HL-60/S4 (cell line): ENCODE measurements around the gene CNGB1.

ENCODE experiments used
- in situ Hi-C: fragments of 300-500 bp; cut with MboI; formaldehyde crosslinking; loops from 2 replicates; pipeline ENCODE4 v1.14.3; 2022; ENCODE audit warnings: low sequenced_read_pairs

CNGB1 gene

DNA sequence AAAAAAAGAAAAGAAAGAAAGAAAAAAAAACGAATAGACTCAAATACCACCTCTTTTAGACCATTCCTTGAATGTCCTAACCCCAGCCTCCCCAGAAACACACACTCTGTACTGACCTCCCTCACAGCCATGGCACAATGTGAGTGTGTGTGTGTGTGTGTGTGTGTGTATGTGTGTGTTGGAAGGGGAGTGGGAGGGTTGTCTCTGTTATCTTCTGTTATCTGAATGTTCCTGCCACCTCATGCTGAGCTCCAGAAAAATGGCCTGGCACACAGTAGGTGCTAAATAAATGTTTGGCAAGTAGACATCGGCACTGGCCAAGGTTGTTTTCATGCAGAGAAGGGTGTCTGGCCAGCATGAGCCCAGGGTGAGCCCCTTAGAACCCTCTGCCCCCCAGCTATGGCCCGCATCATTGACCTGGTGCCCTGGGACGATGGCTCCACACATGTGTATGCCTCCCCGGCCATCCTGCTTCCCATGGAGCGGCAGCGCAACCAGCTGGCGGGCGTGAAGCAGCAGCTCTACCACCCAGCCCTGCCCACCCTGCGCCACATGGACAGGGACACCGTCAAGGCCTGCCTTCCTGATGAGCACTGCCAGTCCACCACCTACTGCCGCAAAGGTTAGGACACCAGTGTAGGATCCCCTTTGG lies 6.6 kb upstream of the CNGB1 start:
- in situ Hi-C loops, result no loop called here

- in situ Hi-C loops, result no loop called here
Measured at GRCh38 chr16:57976331-57976796, 5.4 kb upstream of the CNGB1 start.

GRCh38 chr16:57972306-57972705 lies 1.4 kb upstream of the CNGB1 start:
- in situ Hi-C loops, result no loop called here

GRCh38 chr16:57971848-57972247 lies 920 bp upstream of the CNGB1 start:
- in situ Hi-C loops, result no loop called here

DNA sequence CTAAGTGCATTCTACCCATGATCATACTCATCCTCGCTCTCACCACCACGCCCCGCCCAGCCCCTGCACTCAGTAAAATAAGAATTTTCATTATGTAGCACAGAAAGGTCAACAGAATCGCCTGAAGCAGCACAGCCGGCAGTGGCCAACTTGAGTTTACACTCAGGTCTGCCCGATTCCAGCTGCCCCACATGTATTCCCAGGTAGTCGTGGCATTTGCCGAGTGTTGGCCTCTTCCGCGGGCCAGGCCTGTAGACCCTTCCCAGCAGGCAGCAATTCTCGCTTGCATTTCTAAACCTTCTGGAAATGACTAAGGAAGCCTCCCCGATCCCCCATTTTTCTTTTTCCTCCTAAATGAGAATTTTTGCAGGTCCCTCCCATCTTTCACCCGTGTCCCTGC lies 609 bp downstream of the CNGB1 start:
- in situ Hi-C loops, result no loop called here

DNA sequence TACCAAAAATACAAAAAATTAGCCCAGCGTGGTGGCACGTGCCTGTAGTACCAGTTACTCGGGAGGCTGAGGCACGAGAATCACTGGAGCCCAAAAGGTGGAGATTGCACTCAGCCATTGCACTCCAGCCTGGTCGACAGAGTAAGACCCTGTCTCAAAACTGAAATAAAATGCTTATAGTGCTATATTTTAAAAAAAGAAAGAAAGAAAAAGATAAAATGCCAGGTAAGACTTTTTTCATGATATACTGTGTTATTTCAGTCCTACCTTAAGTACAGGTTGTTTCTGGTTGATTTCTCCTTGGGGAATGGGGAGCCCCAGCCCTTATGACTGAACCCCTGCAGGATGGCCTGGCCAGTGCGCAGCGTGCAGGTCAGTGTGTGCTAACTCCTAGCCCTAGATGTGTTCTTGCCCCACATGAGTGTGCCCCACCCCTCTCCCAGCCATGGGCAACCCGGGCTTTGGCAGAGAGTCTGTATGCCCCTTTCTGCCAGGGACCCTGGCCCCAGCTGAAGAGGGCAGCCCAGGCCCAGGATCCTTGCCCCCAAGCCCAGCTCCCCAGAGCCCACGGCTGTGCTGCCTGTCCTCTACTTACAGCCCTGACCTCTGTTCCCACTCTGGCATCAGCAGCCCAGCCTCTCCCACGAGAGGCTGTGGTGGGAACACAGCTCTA lies 1.3 kb downstream of the CNGB1 start:
- in situ Hi-C loops, result no loop called here

- in situ Hi-C loops, result no loop called here
Measured at GRCh38 chr16:57967916-57968315, 3.0 kb downstream of the CNGB1 start.

DNA sequence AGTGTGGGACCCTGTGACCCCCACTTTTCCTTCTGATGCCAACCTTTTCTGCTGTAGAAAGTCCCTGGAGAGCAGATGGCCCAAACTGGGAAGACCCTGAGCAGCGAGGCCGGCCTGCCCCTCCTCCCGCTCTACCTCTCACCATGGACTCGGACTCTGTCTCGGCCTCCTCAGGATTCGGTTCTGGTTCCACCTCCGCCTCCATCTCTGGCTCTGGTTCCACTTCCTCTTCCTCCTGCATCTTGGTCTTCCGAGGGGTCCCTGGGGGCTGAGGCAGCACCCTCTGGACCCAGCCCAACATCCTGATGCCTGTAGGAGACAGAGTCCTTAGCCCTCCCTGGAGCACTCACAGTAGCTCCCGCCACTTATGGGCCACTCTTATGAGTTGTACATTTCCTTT lies 3.9 kb downstream of the CNGB1 start:
- in situ Hi-C loops, result no loop called here

- in situ Hi-C loops, result no loop called here
Measured at GRCh38 chr16:57966204-57966771, 4.6 kb downstream of the CNGB1 start.

- in situ Hi-C loops, result no loop called here
Measured at GRCh38 chr16:57964157-57964700, 6.7 kb downstream of the CNGB1 start.

- in situ Hi-C loops, result no loop called here
Measured at GRCh38 chr16:57962756-57963155, 8.2 kb downstream of the CNGB1 start.

- in situ Hi-C loops, result no loop called here
Measured at GRCh38 chr16:57962046-57962445, 8.9 kb downstream of the CNGB1 start.

DNA sequence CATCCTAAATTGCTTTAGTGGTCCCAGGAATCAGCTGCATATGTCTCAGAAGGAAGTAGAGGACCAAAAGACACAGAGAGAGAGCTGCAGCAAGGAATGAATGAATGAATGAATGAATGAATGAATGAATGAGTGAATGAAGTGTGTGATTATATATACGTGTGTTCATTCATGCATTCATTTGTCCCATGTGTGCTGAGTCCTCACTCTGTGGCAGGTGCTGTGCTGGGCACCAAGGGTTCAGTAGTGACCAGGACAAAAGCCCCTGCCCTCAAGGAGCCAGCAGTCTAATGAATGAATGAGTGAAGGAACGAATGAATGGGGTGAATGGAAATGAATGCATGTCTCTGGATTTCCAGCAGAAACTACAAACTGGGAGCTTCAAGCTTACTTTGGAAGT lies 9.4 kb downstream of the CNGB1 start:
- in situ Hi-C loops, result no loop called here

GRCh38 chr16:57960826-57961472 lies 10.0 kb downstream of the CNGB1 start:
- in situ Hi-C loops, result no loop called here

DNA sequence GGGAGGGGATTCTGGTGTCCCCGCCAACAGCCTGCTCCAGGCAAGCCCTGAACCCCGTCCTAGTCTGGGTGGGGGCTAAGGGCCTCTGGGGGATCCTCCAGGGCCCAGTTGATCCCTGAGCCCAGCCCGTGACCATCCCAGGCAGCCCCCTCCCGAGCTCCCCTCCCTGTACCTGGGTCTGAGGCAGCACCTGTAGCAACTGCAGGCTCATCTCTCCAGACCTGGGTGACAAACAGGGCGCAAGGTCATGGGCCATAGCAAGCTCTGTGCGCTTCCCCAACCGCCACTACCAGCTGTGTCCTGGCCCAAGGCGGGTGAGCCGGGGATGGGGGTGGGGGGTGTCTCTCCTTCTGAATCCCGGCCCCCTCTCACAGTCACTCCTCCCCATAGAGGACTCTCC lies 10.6 kb downstream of the CNGB1 start:
- in situ Hi-C loops, result no loop called here

DNA sequence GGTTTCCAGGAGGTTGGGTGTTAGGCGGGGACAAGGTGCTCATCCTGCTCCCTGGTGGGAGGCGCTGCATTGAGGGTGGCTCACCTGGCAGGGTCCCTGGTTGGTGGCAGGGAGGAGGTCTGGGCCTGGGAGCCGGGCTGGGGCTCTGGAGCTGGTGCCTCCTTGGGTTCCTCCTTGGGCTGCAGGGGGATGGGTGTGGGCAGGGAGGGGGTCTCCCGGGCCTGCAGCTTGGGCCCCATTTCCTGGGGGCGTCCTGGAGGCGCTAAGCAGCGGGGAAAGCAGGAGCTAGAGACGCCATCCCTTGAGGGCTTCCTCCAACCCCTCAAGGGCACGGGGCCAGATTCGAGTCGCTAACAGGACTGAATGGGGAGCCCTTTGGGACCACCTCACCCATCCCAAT lies 11.1 kb downstream of the CNGB1 start:
- in situ Hi-C loops, result no loop called here

DNA sequence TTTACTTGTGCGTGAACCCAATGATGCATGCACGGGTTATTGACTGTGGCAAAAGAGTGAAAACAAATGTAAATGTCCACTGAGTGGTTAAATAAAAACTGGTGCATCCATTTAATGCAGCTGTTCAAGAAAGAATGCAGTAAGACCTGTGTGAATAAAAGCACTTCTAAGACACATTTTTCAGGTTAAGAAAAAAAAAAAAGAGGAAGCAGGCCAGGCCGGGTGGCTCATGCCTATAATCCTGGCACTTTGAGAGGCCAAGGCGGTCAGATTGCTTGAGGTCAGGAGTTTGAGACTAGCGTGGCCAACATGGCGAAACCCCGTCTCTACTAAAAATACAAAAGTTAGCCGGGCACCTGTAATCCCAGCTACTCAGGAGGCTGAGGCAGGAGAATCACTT lies 11.8 kb downstream of the CNGB1 start:
- in situ Hi-C loops, result no loop called here

DNA sequence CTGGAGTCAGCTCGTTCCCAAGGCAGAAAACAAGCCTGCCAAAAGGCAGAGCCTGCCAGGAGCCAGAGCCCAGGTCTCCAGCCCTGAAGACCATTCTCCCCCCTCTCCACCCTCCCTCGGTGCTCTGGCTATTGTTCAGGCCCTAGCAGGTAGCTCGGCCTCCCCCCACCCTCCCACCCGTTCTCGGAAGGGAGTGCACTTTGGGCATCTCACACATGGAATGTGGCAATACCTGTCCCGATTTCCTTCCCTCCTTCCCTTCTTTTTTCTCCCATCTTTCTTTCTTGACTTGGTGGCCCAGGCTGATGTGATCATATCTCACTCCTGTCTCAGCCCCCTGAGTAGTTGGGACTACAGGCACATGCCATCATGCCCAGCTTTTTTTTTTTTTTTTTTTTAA lies 12.4 kb downstream of the CNGB1 start:
- in situ Hi-C loops, result no loop called here

DNA sequence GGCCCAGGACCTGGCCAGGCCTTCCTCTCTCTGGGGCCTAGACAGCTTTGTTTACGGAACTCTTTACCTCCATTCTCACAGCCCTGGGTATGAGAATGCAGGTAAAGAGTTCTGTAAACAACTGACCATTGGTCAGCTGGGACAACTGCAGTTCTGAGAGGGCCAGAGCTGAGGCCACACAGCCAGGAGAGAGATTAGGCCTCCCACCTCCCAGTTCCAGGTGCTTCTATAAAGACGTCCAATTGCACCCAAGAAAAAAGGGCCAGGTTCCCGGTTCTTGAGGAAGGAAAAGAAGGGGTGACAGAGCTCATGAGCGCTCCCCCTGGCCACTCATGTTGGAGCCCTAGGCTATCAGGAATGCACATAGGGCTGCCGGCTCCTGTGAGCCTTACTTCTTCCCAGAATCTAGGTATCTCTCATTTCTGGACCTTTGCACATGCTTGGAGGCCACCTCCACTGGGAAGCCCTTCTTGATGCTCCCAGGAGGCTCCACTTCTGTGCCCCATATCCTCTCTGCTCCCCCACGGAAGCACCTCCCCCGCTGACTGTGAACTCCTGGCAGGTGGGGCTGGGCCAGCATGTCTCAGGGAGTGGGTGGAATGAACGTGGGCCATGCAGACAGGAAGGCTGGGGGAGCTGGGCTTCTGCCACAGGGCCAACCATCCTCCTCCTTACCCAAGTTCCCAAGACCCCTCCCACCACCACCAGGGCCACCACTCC lies 13.1 kb downstream of the CNGB1 start:
- in situ Hi-C loops, result no loop called here

GRCh38 chr16:57956924-57957672 lies 13.8 kb downstream of the CNGB1 start:
- in situ Hi-C loops, result no loop called here
